ENCODE data around the gene ZNF331.
A peak's percentile ranks its signal among the peaks of the same experiment; 100 is the strongest.

The ZNF331 gene

DNA sequence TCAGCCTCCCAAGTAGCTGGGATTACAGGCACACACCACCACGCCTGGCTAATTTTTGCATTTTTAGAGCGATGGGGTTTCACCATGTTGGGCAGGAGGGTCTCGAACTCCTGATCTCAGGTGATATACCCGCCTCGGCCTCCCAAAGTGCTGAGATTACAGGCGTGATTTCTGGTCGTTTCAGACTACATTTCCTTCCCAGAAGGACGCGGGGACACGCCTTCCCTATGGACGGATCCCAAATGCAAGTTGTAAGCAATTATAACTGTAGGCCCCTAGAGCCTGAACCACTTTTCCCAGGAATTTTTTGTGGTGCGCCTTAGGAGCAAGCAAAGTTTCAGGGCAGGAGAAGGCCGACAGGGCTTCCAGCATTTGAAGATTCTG is 17.8 kb upstream of the ZNF331 start:
- Histone ChIP-seq H3K36me3 (replicated peaks) (no peaks in the 10 kb centered on the region), H3K27me3 (replicated peaks) (no peaks in the 10 kb centered on the region), H3K27ac (peak overlapping the region; percentile 48), H3K4me3 (ENCODE audit: low read depth, low read length) (peak overlapping the region; percentile 49)
- in situ Hi-C loops (cut with HindIII; ENCODE audit: low pct_ligation_motif_present, low sequenced_read_pairs) = no loop called here
- no peak for DNase-seq
- TF ChIP-seq, protein P1, sequence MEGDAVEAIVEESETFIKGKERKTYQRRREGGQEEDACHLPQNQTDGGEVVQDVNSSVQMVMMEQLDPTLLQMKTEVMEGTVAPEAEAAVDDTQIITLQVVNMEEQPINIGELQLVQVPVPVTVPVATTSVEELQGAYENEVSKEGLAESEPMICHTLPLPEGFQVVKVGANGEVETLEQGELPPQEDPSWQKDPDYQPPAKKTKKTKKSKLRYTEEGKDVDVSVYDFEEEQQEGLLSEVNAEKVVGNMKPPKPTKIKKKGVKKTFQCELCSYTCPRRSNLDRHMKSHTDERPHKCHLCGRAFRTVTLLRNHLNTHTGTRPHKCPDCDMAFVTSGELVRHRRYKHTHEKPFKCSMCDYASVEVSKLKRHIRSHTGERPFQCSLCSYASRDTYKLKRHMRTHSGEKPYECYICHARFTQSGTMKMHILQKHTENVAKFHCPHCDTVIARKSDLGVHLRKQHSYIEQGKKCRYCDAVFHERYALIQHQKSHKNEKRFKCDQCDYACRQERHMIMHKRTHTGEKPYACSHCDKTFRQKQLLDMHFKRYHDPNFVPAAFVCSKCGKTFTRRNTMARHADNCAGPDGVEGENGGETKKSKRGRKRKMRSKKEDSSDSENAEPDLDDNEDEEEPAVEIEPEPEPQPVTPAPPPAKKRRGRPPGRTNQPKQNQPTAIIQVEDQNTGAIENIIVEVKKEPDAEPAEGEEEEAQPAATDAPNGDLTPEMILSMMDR (IDR thresholded peaks at IDR 0.05; ENCODE audit: low read depth, low read length, missing control alignments) = no peak

DNA sequence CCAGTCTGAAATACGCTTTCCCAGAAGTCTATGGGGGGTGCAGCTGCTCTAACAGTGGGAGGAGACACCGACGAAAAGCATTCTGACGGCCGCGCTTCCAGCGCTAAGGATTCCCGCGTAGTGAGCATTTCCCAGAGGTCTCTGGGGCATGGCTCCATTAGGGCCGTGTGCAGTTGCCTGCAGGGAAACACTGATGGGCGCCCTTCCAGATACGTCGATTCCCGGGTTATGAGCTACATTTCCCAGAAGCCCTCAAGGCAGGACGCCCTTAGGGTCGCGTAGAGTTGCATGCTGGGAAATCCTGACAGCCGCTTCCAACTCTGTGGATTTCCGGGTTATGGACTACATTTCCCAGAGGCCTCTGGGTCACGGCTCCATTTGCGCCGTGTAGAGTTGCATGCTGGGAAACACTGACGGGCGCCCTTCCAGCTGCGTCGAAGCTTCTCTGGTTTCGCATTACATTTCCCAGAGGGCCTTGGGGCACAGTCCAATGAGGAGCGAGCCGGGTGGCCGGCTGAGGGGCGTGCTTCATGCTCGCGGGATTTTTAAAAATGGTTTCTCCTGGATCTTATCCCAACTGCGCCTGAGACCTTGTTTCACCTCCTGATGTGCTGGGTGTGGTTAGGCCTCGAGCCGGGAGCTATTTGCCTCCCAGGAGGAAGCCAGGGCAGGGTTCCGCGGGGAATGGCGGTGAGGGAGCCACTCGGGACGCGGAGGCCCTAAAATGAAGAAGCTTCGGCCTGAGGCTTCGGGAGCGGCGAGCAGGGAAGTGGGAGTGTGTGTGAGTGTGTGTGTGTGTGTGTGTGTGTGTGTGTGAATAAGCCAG is 17.2 kb upstream of the ZNF331 start:
- H3K27ac ChIP-seq = peak overlapping the region; percentile 48
- TF ChIP-seq, protein P1 (IDR thresholded peaks at IDR 0.05; ENCODE audit: low read depth, low read length, missing control alignments) = no peak
- H3K36me3 ChIP-seq (replicated peaks) = no peaks in the 10 kb centered on the region
- in situ Hi-C loops (cut with HindIII; ENCODE audit: low pct_ligation_motif_present, low sequenced_read_pairs) = no loop called here
- no peaks in the 10 kb centered on the region for H3K27me3 ChIP-seq (replicated peaks)
- peak; percentile 99 for DNase-seq
- H3K4me3 ChIP-seq (ENCODE audit: low read depth, low read length) = peak overlapping the region; percentile 88

DNA sequence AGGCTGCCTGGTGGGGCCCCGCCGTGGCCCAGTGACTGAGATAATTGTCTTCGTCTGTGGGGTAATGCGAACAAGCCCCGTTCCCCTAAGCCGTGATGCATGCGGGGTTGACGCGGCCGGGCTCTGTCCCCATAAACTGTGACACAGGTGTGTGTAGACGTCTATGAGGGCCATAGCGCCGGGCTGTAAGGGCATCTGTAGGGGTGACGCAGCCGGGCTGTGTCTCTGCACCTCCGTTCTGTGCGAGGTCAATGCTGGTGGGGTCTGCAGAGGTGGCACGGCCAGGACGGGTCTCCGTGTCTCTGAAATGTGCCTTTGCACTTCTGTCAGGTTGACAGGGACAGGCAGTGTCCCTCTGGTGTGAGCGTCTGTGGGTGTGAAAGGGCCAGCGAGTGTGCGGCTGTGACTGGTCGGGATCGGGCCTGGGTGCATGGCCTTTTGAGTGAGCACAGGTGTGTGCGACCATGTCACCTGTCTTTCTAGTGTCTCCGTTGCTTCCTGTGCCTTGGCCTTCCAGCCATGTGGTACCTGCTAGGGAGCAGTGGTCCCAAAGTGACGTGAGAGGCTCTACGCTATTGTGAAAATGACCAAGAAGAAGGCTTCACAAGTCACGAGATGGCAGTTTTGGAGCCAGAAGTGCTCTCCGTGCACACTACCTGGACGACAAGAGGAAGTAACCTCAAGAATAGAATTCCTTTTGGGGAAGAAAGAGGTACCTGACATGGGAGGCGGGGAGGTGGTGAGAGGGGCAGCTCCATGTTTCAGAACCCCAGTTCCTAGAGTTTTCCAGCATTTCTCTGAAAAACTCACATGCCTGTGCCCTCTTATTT is 16.4 kb upstream of the ZNF331 start:
- H3K27me3 ChIP-seq (replicated peaks) = no peaks in the 10 kb centered on the region
- TF ChIP-seq, protein P1 (IDR thresholded peaks at IDR 0.05; ENCODE audit: low read depth, low read length, missing control alignments) = no peak
- H3K36me3 ChIP-seq (replicated peaks) = no peaks in the 10 kb centered on the region
- H3K4me3 ChIP-seq (ENCODE audit: low read depth, low read length) = peak overlapping the region; percentile 88
- no peak overlapping the region for H3K27ac ChIP-seq
- DNase-seq = no peak
- in situ Hi-C loops (cut with HindIII; ENCODE audit: low pct_ligation_motif_present, low sequenced_read_pairs) = no loop called here

DNA sequence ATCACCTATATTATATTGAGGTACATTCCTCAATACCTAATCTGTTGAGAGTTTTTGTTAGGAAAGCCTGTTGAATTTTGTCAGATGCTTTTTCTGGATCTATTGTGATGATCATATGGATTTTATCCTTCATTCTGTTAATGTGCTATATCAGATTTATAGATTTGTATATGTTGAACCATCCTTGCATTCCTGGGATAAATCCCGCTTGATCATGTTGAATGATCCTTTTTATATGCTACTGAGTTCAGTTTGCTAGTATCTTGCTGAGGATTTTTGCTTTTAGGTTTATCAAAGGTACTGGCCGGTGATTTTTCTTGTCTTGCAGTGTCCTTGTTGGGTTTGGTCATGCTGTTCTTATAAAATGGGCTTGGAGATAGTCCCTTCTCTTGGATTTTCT is 12.0 kb upstream of the ZNF331 start:
- in situ Hi-C loops (cut with HindIII; ENCODE audit: low pct_ligation_motif_present, low sequenced_read_pairs) = no loop called here
- DNase-seq = no peak
- Histone ChIP-seq H3K4me3 (ENCODE audit: low read depth, low read length) (no peak overlapping the region), H3K27ac (no peak overlapping the region), H3K27me3 (replicated peaks) (no peaks in the 10 kb centered on the region), H3K36me3 (replicated peaks) (no peaks in the 10 kb centered on the region)
- TF ChIP-seq, protein P1 (IDR thresholded peaks at IDR 0.05; ENCODE audit: low read depth, low read length, missing control alignments) = no peak

DNA sequence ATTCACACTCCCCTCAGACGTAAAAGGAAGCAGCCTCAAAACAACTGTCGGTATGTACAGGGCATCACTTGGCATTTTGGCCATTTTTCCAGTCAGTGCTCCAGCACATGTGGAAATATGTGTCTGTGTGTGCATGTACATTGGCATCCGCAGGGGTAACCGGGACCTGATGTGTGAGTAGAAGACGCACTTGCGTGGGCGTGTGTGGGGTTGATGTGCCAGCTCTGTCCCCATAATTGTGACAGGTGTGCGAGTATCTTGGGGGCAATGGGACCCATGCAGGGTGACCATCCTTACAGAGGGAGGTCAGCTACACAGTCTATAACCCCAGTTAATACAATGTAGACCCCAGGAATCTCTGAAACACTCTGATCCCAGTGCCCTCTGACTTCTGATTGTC is 7.3 kb upstream of the ZNF331 start:
- TF ChIP-seq, protein P1 (IDR thresholded peaks at IDR 0.05; ENCODE audit: low read depth, low read length, missing control alignments) = no peak
- H3K27me3 ChIP-seq (replicated peaks) = no peaks in the 10 kb centered on the region
- in situ Hi-C loops (cut with HindIII; ENCODE audit: low pct_ligation_motif_present, low sequenced_read_pairs) = no loop called here

More for the DNA sequence above, 7.3 kb upstream of the ZNF331 start:
- Histone ChIP-seq H3K27ac (no peak overlapping the region), H3K4me3 (ENCODE audit: low read depth, low read length) (no peak overlapping the region), H3K36me3 (replicated peaks) (no peaks in the 10 kb centered on the region)
- no peak for DNase-seq

Data from brain microvascular endothelial cell (primary cell).